ENCODE data around the gene GCLC. TPM values are rescaled to one million over a fixed set of nuclear protein-coding genes. Genes with fewer than 3 reads are reported as not detected.
A peak's percentile ranks its signal among the peaks of the same experiment; 100 is the strongest.
"Not testable (repeated sequence)": the region's sequence is repeated elsewhere in the genome, so short reads cannot be mapped to it uniquely, and the experiment has no call there.

GCLC gene
- 39.1 and 39.8 TPM in 2 replicates for total RNA-seq (2014; rRNA removed; shearing (Covaris generic))

DNA sequence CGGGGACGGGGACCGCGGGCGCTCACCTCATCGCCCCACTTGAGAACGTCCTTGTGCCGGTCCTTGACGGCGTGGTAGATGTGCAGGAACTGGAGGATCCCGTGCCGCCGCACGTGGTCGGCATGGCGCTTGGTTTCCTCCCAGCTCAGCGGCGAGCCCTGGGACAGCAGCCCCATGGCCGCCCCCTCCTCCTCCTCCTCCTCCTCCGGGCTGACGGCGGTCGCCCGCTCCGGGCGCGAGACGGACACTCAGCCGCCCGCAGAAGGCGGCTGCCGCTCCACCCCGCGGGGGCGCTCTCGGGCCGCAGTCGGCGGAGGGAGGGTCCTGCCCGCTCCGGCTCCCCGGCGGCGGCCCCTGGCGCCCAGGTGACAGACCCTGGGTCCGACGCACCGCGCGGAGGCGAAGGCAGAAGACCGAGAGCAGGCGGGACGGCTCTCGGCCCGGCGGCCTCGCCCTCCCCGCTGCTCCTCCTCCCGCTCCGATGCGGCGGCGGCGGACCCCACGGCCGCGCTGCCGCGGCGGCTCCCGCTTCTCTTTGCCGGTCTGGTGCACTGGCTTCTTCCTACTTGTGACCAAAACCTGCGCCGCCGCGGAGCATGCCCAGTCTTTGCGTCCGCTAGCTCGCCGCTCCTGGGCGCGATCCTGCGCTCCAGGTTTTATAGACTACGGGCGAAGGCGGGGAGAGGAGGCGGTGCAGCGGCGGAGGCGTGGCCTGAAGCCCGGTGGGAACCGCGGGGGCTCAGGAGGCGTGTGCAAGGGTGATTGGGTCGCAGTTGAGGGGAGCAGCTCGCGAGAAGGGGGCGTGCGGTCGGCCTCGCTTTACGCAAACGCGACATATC, at the start of gene GCLC:
GCLC (minus strand) TSS at position 632 of the 839 bp plus-strand sequence; CDS start at position 176, 456 bp downstream.
- peak; percentile 96 for DNase-seq (ENCODE audit: low spot score)

DNA sequence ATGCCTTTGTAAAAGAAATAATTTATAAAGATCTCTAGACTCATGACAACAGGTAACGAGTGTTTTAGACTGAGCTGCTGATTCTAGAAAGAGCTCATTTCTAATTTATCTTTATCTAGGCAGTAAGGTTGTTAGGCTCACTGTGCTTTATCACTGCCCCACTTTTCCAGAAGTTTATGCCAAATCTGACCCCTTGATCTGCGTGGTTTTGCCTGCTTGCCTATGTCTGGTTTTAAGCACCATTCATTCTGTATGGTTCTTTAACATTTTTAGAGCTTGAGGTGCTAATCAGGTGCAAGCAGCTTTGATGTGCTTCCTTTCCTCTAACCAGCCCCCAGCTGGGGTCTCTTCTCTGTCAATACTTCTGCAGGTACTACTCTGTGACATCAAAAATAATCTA, 49.7 kb upstream of the GCLC start:
- DNase-seq (ENCODE audit: low spot score) = no peak

GRCh38 chr6:53593001-53593488, 48.1 kb upstream of the GCLC start:
- no peak for DNase-seq (ENCODE audit: low spot score)

- no peak for DNase-seq (ENCODE audit: low spot score)
Measured at GRCh38 chr6:53591873-53592272, 47.0 kb upstream of the GCLC start.

DNA sequence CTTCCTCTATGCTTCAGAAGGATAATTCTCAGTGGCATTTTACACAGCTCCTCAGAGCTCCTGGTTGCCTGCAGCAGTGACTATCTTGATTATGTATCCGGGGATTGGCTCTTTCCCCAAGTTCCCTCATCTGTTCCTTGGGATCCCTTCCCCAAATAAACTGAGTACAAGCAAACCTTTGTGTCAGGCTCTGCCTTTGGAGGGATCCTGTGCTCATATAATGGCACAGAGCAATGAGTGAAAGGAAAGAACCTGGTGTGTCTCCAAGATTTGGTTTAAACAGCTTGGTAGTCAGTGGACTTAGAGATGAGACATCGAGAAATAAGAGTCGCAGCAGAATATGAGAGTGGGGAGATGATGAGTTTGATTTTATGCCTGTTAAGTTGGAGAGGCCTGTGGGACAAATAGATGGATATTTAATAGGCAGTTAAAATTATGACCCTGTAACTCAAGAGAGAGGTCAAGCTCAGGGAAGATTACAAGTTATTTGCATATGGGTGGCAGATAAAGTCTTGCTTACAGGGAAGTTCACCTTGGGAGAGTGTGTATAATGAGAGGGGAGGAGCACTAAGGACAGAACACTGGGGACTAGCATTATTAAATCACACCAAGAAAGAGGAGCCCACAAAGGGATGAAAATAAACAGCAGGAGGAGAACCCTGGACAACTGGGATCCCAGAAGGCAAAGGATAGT, 44.1 kb upstream of the GCLC start:
- DNase-seq (ENCODE audit: low spot score) = no peak

DNA sequence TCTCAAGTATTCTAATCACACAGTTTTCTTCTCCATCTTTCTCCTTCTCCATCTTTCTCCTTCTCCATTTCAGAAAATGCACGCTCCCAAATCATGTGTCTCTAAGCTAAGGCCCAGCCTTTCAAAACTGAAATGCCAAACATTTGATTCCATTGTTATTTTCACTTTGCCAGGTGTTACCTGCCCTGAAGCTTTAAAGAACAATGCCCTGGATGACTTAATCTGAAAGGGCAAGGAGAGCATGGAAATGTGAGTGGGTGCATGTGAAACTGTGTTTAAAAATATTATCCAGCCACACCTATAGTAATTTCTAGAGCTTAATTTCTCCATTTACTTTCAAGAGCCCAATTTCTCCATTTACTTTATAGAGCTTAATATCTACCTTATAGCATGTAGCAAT, 42.4 kb upstream of the GCLC start:
- DNase-seq (ENCODE audit: low spot score) = no peak

- no peak for DNase-seq (ENCODE audit: low spot score)
Measured at GRCh38 chr6:53585208-53585900, 40.5 kb upstream of the GCLC start.

DNA sequence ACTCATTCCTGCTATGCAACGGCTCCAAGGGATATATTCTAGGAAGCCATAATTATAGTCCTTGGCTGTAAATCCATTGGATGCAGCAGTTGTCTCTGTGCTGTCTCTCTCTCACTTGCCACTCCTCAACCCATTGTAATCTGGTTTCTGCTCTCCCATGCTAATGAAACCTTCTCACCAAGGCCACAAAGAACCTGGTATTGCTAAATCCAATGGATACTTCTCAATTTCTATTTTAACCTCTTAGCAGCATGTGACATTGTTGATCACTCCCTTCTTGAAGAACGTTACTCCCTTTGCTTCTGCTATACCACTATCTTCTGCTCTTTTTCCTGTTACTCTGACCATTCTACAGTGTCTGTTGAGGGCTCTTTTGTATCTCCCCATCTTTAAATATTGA, 39.8 kb upstream of the GCLC start:
- no peak for DNase-seq (ENCODE audit: low spot score)

DNA sequence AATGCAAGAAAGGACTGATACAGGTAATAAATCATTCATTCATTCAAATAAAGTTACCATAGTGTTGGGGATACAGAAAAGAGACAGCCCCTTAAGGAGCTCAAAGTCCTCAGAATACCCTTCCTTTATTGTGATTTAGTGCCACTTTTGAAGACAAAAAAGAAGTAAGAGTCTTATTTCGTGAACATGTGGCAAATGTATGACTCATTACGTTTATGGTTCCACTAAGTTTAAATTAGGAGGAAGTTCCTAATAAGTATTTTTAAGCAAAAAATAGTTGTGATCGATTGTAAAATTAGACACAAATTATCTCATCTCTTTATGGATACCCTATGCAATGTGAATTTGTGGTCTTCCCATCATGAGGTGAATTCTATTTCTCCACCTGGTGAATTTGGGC, 38.5 kb upstream of the GCLC start:
- no peak for DNase-seq (ENCODE audit: low spot score)

DNA sequence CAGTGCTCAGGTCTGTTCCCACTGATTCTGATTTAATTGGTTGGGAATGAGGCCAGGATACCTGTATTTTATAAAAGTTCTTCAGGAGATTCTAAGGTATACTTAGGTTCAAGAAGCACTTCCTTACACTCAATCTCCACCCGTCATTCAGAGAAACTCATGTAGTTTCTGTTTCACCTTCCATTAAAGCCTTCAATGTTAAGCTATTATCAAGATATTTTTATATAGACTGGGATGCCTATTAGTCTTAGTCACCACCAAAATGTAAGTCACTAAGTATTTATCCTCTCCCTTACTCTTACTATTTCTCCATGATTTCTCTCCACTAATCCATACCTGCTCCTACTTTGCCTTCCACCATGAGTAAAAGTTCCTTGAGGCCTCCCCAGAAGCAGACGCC, 38.1 kb upstream of the GCLC start:
- no peak for DNase-seq (ENCODE audit: low spot score)

DNA sequence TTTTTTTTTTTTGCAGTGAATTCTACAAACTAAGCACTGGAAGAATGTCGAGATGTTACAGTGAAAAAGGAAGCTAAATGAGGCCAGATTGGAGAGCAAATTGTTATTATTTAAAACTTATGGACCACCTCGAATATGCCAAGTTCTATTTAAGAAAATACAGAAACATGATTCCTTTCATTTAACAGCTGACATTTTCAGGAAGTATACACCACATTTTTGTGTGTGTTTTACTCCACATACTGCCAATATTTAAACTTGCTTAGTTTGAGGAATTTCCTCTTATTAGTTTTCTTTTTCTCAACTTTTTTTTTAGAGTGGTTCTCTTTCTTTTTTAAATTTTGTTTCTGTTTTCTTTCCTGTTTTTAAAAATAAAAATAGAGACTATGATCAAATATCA, 37.0 kb upstream of the GCLC start:
- DNase-seq (ENCODE audit: low spot score) = no peak

DNA sequence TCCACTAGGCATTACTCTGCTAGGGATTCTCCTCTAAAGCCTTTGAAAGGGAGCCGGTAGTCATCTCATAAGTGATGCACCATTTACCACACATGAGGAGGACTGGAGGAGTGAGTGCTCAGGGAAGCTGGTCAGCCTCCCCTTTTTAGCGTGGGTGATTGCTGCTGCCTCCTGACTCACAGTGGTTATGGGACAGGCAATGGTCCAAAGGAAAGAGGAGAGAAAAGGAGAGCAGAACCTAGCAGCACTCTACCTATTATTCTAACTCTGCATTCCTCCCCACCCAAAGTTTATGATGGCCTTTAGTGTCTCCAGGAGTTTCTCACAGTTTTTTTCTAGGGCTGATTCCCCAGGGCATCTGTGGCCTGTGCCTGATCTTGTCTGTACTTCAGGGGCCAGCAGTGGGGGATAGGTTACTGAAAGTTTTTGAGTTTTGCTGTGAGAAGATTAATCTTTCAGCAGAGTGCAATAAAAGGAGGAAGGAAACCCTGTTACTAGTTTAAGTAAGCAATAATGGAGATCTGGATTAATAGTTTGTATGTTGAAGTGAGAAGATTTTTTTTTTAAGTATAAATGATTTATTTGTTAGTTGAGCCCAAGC, 36.4 kb upstream of the GCLC start:
- no peak for DNase-seq (ENCODE audit: low spot score)

- DNase-seq (ENCODE audit: low spot score) = no peak
Measured at GRCh38 chr6:53579338-53579737, 34.4 kb upstream of the GCLC start.

- no peak for DNase-seq (ENCODE audit: low spot score)
Measured at GRCh38 chr6:53578371-53578770, 33.5 kb upstream of the GCLC start.

- DNase-seq (ENCODE audit: low spot score) = no peak
Measured at GRCh38 chr6:53573299-53573698, 28.4 kb upstream of the GCLC start.

GRCh38 chr6:53572379-53572778, 27.5 kb upstream of the GCLC start:
- DNase-seq (ENCODE audit: low spot score) = not testable (repeated sequence)

- DNase-seq (ENCODE audit: low spot score) = no peak
Measured at GRCh38 chr6:53568776-53569616, 24.1 kb upstream of the GCLC start.

- no peak for DNase-seq (ENCODE audit: low spot score)
Measured at GRCh38 chr6:53567701-53568100, 22.8 kb upstream of the GCLC start.

DNA sequence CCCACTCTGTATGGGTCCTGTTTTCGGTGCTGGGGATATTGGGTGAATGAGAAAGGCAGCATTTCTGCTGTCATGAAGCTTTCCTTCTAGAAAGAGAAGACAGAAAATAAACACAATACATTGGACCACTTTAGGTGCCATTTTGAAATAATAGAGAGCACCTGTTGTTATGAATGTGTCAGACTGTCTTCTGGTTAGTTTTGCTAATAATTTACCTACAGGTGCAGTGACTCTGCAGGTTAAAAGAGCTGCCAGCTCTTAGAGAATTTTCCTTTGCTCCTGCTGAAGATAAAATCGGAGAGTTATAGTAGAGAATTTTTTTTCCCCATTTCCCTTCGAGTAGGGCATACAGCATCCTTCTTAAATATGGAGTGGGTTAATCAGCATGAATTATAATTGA, 21.9 kb upstream of the GCLC start:
- DNase-seq (ENCODE audit: low spot score) = no peak

DNA sequence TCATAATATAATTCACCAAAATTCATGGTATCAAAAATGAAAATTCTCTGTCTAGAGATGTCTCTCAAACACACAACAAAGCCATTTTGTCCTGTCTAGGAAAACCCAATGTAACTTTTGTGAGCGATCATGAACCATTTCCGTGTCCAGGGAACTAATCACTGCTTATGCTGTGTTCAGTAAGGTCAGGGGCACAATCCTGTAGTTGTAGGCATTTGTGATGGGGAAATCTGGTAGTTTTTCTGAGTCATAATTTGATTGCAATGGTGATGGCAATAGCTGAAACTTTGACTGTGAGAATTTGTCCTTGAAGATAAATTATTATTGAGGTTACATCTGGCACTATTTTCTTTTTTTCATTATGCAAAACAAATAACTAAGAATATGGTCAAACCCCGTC, 21.0 kb upstream of the GCLC start:
- DNase-seq (ENCODE audit: low spot score) = no peak
